ENCODE measurements around the gene PRR23A. TPM values are rescaled to one million over a fixed set of nuclear protein-coding genes. Genes with fewer than 3 reads are reported as not detected.

Gene PRR23A
- total and polyA plus RNA-seq, 4 donors, result not detected

DNA sequence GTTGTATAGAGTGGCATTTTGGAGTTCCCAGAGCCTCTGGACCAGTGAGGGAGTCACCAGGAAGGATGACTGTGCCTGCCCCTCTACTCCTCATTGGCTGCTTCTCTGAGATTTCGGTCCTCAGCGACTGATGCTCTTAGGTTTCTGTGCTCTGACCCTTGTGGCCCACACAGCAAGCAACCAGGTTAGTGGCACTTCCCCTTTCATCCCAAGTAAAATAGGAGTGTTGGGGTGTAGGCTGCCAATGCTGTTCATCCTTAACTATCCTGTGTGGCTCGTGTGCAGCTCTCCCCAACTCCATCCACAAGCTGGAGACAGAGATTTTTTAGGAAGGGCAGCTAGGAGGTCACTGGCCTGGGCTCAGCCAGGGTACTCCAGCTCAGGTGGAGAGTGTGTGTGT lies 21.3 kb downstream of the PRR23A start:
- Histone ChIP-seq H3K9me3 (ENCODE audit: control insufficient read depth in 4 of 4, low read length in 3 of 4) (no peaks in the 10 kb centered on the region), H3K4me1 (ENCODE audit: control insufficient read depth in 4 of 4, insufficient read depth in 4 of 4, low read length in 3 of 4) (no peaks in the 10 kb centered on the region), H3K4me3 (ENCODE audit: low read depth in 1 of 3, low read length in 3 of 3) (no peak overlapping the region), H3K9ac (ENCODE audit: low read depth in 1 of 2, low read length in 2 of 2) (no peak overlapping the region), H3K36me3 (ENCODE audit: control insufficient read depth in 4 of 4, insufficient read depth in 3 of 4, low read depth in 1 of 4, low read length in 3 of 4) (no peaks in the 10 kb centered on the region), H3K27ac (ENCODE audit: low read depth in 1 of 2, low read length in 2 of 2) (no peak overlapping the region), H3K27me3 (ENCODE audit: control insufficient read depth in 4 of 4, insufficient read depth in 4 of 4, low read length in 3 of 4) (no peaks in the 10 kb centered on the region)
- DNase-seq (ENCODE audit: low spot score), result no peak
- TF ChIP-seq, protein P1, sequence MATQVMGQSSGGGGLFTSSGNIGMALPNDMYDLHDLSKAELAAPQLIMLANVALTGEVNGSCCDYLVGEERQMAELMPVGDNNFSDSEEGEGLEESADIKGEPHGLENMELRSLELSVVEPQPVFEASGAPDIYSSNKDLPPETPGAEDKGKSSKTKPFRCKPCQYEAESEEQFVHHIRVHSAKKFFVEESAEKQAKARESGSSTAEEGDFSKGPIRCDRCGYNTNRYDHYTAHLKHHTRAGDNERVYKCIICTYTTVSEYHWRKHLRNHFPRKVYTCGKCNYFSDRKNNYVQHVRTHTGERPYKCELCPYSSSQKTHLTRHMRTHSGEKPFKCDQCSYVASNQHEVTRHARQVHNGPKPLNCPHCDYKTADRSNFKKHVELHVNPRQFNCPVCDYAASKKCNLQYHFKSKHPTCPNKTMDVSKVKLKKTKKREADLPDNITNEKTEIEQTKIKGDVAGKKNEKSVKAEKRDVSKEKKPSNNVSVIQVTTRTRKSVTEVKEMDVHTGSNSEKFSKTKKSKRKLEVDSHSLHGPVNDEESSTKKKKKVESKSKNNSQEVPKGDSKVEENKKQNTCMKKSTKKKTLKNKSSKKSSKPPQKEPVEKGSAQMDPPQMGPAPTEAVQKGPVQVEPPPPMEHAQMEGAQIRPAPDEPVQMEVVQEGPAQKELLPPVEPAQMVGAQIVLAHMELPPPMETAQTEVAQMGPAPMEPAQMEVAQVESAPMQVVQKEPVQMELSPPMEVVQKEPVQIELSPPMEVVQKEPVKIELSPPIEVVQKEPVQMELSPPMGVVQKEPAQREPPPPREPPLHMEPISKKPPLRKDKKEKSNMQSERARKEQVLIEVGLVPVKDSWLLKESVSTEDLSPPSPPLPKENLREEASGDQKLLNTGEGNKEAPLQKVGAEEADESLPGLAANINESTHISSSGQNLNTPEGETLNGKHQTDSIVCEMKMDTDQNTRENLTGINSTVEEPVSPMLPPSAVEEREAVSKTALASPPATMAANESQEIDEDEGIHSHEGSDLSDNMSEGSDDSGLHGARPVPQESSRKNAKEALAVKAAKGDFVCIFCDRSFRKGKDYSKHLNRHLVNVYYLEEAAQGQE (IDR thresholded peaks at IDR 0.05), result no peak
- TF ChIP-seq HNF4G (IDR thresholded peaks at IDR 0.05) (no peak), GABPA (IDR thresholded peaks at IDR 0.05 in 1 of 2, conservative IDR thresholded peaks at IDR 0.05 in 1 of 2) (no peak), TAF1 (conservative IDR thresholded peaks at IDR 0.05) (no peak), YY1 (IDR thresholded peaks at IDR 0.05) (no peak), HNF4A (conservative IDR thresholded peaks at IDR 0.05) (no peak), EGR1 (IDR thresholded peaks at IDR 0.05; ENCODE audit: low read depth in 2 of 2) (no peak), JUND (IDR thresholded peaks at IDR 0.05) (no peak), RXRA (IDR thresholded peaks at IDR 0.05) (no peak), SP1 (IDR thresholded peaks at IDR 0.05) (no peak), FOXA1 (IDR thresholded peaks at IDR 0.05) (no peak), FOXA2 (IDR thresholded peaks at IDR 0.05) (no peak), RAD21 (IDR thresholded peaks at IDR 0.05) (no peak), NR2F2 (IDR thresholded peaks at IDR 0.05) (no peak)
- TF ChIP-seq, protein P2, sequence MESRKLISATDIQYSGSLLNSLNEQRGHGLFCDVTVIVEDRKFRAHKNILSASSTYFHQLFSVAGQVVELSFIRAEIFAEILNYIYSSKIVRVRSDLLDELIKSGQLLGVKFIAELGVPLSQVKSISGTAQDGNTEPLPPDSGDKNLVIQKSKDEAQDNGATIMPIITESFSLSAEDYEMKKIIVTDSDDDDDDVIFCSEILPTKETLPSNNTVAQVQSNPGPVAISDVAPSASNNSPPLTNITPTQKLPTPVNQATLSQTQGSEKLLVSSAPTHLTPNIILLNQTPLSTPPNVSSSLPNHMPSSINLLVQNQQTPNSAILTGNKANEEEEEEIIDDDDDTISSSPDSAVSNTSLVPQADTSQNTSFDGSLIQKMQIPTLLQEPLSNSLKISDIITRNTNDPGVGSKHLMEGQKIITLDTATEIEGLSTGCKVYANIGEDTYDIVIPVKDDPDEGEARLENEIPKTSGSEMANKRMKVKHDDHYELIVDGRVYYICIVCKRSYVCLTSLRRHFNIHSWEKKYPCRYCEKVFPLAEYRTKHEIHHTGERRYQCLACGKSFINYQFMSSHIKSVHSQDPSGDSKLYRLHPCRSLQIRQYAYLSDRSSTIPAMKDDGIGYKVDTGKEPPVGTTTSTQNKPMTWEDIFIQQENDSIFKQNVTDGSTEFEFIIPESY (IDR thresholded peaks at IDR 0.05), result no peak
- TF ChIP-seq, protein P3, sequence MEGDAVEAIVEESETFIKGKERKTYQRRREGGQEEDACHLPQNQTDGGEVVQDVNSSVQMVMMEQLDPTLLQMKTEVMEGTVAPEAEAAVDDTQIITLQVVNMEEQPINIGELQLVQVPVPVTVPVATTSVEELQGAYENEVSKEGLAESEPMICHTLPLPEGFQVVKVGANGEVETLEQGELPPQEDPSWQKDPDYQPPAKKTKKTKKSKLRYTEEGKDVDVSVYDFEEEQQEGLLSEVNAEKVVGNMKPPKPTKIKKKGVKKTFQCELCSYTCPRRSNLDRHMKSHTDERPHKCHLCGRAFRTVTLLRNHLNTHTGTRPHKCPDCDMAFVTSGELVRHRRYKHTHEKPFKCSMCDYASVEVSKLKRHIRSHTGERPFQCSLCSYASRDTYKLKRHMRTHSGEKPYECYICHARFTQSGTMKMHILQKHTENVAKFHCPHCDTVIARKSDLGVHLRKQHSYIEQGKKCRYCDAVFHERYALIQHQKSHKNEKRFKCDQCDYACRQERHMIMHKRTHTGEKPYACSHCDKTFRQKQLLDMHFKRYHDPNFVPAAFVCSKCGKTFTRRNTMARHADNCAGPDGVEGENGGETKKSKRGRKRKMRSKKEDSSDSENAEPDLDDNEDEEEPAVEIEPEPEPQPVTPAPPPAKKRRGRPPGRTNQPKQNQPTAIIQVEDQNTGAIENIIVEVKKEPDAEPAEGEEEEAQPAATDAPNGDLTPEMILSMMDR (IDR thresholded peaks at IDR 0.05; ENCODE audit: low read depth, low read length, missing input control), result no peak
- TF ChIP-seq, protein P4, sequence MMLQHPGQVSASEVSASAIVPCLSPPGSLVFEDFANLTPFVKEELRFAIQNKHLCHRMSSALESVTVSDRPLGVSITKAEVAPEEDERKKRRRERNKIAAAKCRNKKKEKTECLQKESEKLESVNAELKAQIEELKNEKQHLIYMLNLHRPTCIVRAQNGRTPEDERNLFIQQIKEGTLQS (IDR thresholded peaks at IDR 0.05), result no peak
- TF ChIP-seq, protein P5, sequence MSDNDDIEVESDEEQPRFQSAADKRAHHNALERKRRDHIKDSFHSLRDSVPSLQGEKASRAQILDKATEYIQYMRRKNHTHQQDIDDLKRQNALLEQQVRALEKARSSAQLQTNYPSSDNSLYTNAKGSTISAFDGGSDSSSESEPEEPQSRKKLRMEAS (IDR thresholded peaks at IDR 0.05), result no peak
- 35% methylated on average over 3 of the region's 3 CpGs for WGBS

Measured in liver (tissue), 9 donors.